Pons (tissue), 1 donor: ENCODE data around the gene SNRNP70.

Experiments
- DNase-seq: peaks from one replicate; pipeline ENCODE4 v3.0.0-alpha.2; 2016; ENCODE audit warnings: low spot score

The SNRNP70 gene

DNA sequence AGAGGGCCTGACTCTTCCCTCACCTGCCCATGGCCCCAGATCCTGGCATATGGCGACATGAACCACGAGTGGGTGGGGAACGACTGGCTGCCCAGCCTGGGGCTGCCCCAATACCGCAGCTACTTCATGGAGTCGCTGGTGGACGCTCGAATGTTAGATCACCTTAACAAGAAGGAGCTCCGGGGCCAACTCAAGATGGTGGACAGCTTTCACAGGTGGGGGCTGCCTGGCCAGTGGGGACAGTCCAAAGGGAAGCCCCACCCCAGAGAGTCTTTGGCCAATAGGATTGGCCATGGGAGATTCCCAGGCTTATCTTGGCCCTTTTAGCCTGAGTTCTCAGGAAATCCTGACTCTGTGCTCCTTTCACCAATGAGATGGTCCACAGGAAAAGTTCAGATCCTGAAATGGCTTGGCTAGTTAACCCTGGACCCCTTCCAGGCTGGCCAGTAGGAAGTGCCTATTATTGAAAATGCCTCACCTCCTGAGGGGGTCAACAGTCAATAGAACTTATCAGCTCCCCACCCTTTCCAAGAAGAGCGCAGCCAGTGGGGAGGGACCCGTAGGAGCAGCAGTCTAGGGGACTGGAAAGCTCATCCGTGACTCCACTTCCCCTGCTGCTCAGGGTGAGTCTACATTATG, 62.9 kb downstream of the SNRNP70 start:
- no peak for DNase-seq

DNA sequence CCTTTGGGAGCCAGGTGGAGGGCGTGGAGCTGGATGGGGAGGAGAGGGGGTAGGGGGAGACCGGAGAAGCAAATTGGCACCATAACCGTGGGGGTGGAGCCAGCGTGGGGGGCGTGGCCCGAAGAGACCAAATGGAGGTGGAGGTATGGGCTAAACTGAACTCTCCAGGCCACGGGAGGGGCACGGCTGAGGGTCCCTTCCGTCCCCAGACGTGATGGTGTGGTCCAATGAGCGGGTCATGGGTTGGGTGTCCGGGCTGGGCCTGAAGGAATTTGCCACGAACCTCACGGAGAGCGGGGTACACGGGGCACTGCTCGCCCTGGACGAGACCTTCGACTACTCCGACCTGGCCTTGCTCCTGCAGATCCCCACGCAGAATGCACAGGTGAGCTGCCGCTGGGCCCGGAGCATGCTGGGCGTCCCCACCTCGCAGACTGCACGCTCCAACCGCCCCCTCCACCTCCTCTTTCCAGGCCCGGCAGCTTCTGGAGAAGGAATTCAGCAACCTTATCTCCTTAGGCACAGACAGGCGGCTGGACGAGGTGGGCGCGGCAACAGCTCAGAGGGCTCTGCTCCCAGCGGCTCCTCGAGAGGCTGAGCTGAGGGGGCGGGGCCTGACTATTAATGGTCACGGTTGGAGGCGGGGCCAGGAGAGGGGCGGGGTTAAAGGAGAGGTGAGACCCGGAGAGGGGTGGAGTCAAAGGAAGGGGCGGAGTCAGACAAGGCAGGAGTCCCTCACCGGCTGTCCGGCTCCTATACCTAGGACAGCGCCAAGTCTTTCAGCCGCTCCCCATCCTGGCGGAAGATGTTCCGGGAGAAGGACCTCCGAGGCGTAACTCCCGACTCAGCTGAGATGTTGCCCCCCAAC, 63.8 kb downstream of the SNRNP70 start:
- DNase-seq = peak; percentile 87

DNA sequence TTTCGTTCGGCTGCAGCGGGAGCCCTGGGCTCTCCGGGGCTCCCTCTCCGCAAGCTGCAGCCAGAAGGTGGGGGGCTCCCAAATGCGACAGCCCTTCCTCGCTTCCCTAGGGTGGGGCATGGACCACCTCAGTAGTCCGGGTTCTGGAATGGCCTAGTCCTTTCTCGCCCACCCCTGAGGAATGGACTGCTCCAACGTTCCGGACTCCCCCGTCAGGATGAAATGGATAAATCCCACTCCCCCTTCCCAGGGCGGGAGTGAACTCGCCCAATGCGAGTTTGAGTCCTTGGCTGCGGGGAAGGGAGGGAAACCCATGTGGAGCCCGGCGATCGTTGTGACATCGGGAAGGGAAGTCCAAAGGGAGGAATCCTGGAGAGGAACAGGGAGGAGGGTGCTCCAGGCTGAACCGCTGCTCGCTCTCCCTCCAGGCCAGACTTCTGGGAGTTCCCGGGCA, 64.4 kb downstream of the SNRNP70 start:
- peak; percentile 77 for DNase-seq

DNA sequence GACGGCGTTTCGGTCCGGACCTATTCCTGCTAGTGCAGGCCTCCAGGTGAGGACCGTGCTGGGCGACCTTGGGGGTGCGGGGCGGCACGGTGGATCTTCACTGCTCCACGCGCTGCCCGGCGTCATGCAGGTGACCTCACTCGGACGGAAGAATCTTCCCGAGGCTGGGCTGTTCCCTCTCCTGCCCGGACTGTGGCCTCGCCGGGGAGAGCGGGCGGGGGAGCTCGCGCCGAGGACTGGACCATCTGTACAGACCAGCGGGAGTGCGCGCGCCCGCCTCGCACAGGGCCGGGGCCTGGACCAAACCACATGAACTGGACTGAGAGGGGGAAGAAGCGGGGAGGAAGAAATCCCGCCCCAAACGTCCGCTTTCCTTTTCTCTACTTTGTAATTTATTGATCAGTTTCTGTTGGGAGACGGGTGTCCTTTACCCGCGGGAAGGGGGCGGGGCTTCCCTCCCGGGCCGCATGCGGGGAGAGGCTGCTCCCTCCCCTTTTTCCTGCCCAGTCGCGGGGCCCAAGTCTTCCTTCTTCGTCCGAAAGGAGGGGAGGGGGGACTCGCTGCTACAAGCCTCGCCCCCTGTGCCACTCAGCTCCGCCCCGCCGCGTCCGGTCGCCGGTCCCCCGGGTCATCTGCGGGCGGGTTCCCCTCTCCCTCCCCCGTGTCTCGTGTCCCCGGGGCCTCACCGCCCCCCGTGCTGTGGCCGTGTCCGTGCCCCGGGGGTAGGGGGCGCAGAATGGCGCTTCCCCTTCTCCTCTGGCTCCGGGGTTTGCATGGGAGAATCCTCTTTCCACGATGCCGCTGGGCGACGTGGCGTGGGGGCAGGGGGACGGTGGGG, 65.1 kb downstream of the SNRNP70 start:
- peak; percentile 70 for DNase-seq

DNA sequence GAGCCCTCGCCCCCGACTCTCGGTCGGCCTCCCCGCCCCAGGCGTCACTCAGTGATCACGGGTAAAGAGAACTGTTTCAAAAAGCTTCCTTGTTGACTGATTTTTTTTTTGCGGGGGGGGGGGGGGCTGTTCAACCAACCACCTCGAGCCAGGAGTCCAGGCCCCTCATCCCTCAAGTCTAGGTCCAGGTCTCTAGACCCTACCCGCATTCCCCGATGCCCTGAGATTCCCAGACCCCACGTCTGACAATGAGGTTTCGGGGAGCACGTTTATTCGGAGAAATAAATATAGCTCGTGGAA, 65.6 kb downstream of the SNRNP70 start:
- no peak for DNase-seq

DNA sequence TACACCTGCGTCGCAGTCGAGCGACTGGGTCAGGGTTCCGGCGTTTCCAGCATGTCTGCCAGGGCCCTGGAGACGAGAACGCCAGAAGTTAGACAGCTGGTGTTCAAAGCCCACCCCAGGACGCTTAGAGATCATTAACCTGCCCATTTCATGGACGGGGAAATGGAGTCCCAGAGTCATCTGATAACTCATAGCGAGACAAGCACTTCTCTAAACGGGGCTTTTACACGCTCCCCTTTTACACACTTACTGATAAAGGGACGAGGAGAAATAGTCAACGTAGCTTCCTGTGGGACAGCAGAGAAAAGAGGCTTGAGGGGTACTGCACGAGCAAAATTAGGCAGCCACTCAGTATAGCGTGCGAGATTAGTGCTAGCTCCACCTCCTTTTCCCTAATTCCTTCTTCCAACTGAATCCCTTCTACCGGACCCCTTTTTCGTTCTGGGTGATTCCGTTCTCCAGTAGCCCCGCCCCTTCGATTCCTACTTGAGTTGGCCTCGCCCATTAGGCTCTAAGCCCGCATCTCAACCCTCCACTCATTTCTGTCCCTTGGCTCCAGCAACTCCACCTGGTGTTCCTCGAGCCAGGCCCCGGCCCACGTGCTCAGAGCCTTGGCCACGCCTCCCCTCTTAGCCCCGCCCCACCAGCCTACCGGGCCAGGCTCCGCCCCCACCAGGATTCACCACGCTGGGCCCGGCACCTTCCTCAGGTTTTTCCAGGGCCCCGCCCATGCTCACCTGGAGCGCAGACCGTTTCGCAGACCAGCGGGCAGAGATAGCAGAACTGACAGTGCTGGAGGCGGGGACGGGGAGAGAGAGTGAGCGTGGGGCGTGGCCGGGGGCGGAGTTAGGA, 66.2 kb downstream of the SNRNP70 start:
- DNase-seq = no peak

DNA sequence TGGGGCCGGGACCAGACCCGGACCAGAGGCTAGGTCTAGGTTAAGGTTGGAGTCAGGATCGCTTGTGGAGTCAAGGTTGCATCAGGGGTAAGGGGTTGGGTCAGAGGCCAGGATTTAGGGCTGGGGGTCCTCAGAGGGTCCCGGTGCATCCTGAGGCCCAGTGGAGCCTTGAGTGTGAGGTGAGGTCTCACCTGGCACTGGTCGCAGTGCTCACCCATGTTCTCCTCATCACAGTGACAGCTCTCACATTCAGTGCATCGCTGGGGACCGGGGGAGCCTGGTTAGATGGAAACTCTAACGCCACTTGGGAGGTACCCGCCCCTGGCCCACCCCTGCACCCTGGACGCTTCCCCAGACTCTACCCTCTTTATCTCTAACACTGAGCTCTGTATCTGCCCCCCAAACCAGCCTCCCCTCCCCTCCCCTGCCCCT, 66.9 kb downstream of the SNRNP70 start:
- no peak for DNase-seq

DNA sequence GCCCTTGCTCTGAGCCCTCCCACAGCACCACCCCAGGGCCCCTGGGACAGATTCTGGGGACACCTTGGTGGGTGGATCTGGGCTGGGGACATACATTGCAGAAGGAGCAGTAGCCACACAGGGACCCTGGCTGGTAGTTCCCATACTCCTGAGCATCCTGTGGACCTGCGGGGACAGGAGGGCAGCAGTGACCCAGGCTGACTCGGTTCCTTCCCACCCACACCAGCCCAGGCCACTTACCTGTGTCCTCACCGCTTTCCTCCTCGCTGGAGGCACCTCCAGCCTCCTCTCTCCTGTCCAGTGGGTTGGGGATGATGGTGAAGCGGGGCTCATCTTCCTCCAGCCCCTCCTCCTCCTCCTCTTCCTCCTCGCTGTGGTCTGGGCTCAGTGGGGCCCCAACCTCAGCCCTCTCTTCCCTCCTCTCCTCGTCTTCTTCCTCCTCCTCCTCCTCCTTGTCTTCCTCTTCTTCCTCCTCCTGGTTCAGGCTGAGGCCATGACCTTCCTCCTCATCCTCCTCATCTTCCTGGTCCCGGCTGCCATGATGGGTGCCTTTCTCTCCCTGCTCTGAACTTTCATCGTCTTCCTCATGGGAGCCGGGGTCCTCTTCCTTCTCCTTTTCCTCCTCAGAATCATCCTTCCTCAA, 68.0 kb downstream of the SNRNP70 start:
- DNase-seq = no peak

DNA sequence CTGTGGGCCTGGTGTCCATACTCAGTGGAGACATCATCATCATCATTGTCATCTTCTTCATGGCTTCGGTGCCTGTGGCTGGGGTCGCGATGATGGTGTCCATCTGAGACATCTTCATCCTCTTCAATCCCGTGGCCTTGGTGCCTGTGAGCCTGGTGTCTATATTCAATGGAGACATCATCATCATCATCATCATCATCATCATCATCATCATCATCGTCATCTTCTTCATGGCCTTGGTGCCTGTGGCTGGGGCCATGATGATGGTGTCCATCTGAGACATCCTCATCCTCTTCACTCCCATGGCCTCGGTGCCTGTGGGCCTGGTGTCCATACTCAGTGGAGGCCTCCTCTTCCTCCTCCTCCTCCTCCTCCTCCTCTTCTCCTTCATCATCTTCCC, 69.0 kb downstream of the SNRNP70 start:
- DNase-seq = no peak

DNA sequence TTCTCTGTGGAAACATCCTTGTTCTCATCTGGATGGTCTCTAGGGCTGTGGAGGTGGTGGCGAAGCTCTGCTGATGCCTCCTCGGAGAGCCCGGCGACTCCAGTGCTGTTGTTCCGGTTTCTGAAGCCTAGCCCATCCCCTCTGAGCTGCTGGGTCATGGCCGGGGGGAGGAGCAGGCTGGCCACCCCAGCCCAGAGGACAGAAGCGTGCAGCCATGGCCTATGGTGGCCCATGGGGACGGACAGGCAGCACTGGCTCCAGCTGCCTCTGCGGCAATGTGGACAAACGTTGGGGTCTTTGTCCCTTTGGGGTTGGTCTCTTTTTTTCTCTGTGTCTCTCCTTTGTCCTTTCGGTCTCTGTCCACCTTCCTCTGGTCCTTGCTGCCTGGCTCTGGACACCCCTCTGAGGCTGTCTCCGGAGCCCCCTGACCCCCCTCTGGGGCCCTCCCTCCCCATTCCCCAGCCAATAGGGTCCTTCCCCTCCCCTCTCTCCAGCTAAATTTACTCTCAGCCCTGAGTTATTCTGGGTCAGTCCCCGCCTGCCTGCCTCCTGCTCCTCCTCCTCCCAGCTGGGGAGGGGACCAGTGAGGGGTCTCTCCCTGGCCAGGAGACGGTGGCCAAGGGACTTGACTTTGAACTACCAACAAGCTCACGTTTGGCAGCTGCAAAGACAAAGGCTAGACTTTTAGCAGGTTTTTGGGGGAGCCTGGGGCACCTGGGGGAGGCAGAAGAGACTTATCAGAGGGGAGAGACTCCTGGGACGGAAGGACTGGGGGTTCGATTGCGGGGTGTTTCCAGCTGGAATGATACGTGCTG, 70.0 kb downstream of the SNRNP70 start, which contains the start of gene HRC:
Gene HRC, minus strand, starts transcription at position 392 of the 815 bp plus-strand sequence. Its CDS starts 159 bp downstream, at position 233.
- DNase-seq = no peak

DNA sequence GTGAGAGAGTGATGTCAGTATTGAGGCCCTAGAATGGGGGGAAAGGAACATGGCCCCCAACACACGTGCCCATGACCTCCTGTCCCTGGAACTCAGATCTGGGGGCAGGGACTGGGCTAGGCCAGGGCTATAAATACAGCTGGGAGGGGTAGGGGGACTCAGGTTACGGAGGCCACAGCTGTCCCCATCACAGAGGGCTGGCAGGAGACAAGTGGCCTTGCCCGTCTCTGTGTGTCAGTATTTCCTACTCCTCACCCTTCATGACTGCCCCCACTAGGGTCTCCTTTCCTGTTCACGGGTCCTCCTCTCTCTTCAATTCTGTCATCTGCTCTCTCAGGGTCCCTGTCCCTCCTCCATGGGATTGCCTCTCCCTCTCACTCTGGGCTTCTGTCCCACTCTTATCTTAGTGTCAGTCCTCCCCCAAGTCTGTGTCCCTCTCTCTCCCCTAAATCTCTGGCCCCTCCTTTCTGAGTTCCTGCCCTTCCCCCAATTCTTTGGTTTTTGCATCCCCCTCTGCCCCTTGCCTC, 70.6 kb downstream of the SNRNP70 start:
- no peak for DNase-seq

DNA sequence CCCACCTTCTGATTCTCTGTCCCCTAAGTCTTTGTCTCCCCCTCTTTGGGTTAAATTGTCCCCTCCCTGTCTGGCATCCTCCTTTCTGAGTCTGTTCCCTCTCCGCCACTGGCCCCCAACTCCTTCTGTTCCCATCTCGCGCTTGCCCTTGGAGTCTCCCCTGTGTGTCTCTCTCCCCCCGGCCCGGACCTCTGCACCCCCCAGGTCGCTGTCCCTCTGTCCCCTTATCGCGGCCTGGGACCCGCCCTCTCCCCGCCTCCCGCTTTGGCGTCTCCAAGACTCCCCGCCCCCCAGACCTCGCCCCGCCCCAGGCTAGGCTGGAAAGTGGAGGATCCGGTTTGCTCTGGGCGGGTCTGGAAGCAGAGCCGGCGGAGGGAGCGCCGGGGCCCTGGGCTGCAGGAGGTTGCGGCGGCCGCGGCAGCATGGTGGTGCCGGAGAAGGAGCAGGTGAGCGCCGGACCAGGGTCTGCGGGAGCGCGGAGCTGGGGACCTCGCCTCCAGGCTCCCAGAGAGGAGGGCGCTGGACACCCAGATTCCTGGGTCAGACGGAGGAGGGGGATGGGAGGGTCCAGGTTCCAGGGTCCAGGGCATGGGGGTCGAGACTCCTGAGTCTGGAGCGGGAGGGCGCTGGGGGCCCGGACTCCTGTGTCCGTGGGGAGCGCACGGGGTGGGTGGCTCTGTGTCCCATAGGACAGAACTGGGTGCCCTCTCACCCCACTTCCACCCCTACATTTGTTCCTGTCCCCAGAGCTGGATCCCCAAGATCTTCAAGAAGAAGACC, 72.4 kb downstream of the SNRNP70 start, which contains the start of gene TRPM4:
Gene TRPM4, plus strand, starts transcription at position 348 of the 780 bp plus-strand sequence. Its CDS starts 75 bp downstream, at position 423.
- DNase-seq = peak; percentile 45
